MV-4-11 (cell line): ENCODE data around the gene CACNG5.
A peak's percentile ranks its signal among the peaks of the same experiment; 100 is the strongest.

Experiments
- DNase-seq: peaks from one replicate; lab custom pipeline; 2025; lab: John Stamatoyannopoulos, UW

Gene CACNG5

GRCh38 chr17:66826856-66827255, 8.1 kb upstream of the CACNG5 start:
- DNase-seq: no peak

- DNase-seq: peak; percentile 9
These were observed 5.5 kb upstream of the CACNG5 start for GRCh38 chr17:66829386-66829864.

GRCh38 chr17:66829883-66830282, 5.0 kb upstream of the CACNG5 start:
- no peak for DNase-seq

GRCh38 chr17:66830451-66830850, 4.5 kb upstream of the CACNG5 start:
- no peak for DNase-seq

GRCh38 chr17:66831383-66832210, 3.3 kb upstream of the CACNG5 start:
- DNase-seq: no peak

GRCh38 chr17:66833201-66833600, 1.7 kb upstream of the CACNG5 start:
- no peak for DNase-seq

- DNase-seq: no peak
These were observed 445 bp upstream of the CACNG5 start for GRCh38 chr17:66834426-66834918.

- no peak for DNase-seq
These were observed 559 bp downstream of the CACNG5 start for GRCh38 chr17:66835476-66835875.

- DNase-seq: no peak
These were observed 1.4 kb downstream of the CACNG5 start for GRCh38 chr17:66836063-66837005.

GRCh38 chr17:66837226-66837625, 2.3 kb downstream of the CACNG5 start:
- no peak for DNase-seq

- no peak for DNase-seq
These were observed 3.2 kb downstream of the CACNG5 start for GRCh38 chr17:66837885-66838665.

- no peak for DNase-seq
These were observed 4.7 kb downstream of the CACNG5 start for GRCh38 chr17:66839616-66840015.

GRCh38 chr17:66840061-66840460, 5.1 kb downstream of the CACNG5 start:
- DNase-seq: no peak

GRCh38 chr17:66841328-66841727, 6.4 kb downstream of the CACNG5 start:
- no peak for DNase-seq

GRCh38 chr17:66841744-66842143, 6.8 kb downstream of the CACNG5 start:
- no peak for DNase-seq

- DNase-seq: no peak
These were observed 7.6 kb downstream of the CACNG5 start for GRCh38 chr17:66842505-66842904.

GRCh38 chr17:66842959-66843358, 8.0 kb downstream of the CACNG5 start:
- no peak for DNase-seq

GRCh38 chr17:66843627-66844026, 8.7 kb downstream of the CACNG5 start:
- DNase-seq: no peak

- no peak for DNase-seq
These were observed 12.8 kb downstream of the CACNG5 start for GRCh38 chr17:66847704-66848103.

GRCh38 chr17:66848496-66848895, 13.6 kb downstream of the CACNG5 start:
- DNase-seq: no peak

- no peak for DNase-seq
These were observed 14.2 kb downstream of the CACNG5 start for GRCh38 chr17:66849032-66849655.
